Liver (tissue), 3 donors: Measurements from ENCODE around the gene BAIAP2.

Experiments used
- CTCF ChIP-seq: fragments of 150-350 bp; IDR thresholded peaks from 2 replicates; pipeline ENCODE4 v1.5.1; 2017; ENCODE audit warnings: improper control_type of control experiment, low read depth, low read length; ENCODE audit not compliant: missing input control
- GABPA ChIP-seq, 2 donors: IDR thresholded peaks in 1 of 2; conservative IDR thresholded peaks in 1 of 2; 2 replicates each; pipeline ENCODE4 v1.6.1; 2016; ENCODE audit warnings: antibody characterized with exemption in 2 of 2, mild to moderate bottlenecking in 1 of 2, moderate library complexity in 1 of 2
- HNF4G ChIP-seq: IDR thresholded peaks from 2 replicates; pipeline ENCODE4 v1.6.1; 2016; ENCODE audit warnings: antibody characterized with exemption
- JUND ChIP-seq, 2 donors: IDR thresholded peaks; 2 replicates each; pipeline ENCODE4 v1.6.1; 2016; ENCODE audit warnings: antibody characterized with exemption in 2 of 2
- MAX ChIP-seq: IDR thresholded peaks from 2 replicates; pipeline ENCODE4 v1.6.1; 2016; ENCODE audit warnings: antibody characterized with exemption
- RAD21 ChIP-seq, 2 donors: IDR thresholded peaks; 2 replicates each; pipeline ENCODE4 v1.6.1; 2016; ENCODE audit warnings: antibody characterized with exemption in 2 of 2, mild to moderate bottlenecking in 2 of 2
- RXRA ChIP-seq, 2 donors: IDR thresholded peaks; 2 replicates each; pipeline ENCODE4 v1.6.1; 2017 to 2018; ENCODE audit warnings: antibody characterized with exemption in 2 of 2, mild to moderate bottlenecking in 1 of 2
- TAF1 ChIP-seq: conservative IDR thresholded peaks from 2 replicates; pipeline ENCODE4 v1.6.1; 2016; ENCODE audit warnings: antibody characterized with exemption, mild to moderate bottlenecking
- YY1 ChIP-seq: IDR thresholded peaks from 2 replicates; pipeline ENCODE4 v1.6.1; 2016; ENCODE audit warnings: antibody characterized with exemption, mild to moderate bottlenecking
- donor health status: healthy.
- donor health status: healthy.

GRCh38 chr17:81132197-81132540 is 97.2 kb downstream of the BAIAP2 start:
- no peak for TF ChIP-seq GABPA (IDR thresholded peaks at IDR 0.05 in 1 of 2, conservative IDR thresholded peaks at IDR 0.05 in 1 of 2)
- TF ChIP-seq RAD21 (IDR thresholded peaks at IDR 0.05): no peak
- TF ChIP-seq CTCF: no peak
- no peak for TF ChIP-seq YY1
- no peak for TF ChIP-seq TAF1
- no peak for TF ChIP-seq JUND (IDR thresholded peaks at IDR 0.05)
- no peak for TF ChIP-seq RXRA (IDR thresholded peaks at IDR 0.05)
- no peak for TF ChIP-seq HNF4G
- no peak for TF ChIP-seq MAX
